Loucy (cell line): ENCODE results near the gene PARD3B.

Experiments used
- CTCF ChIP-seq: fragments of 200-600 bp; sonication (generic); conservative IDR thresholded peaks from 2 replicates; pipeline ENCODE4 v1.5.1; 2014; ENCODE audit warnings: mild to moderate bottlenecking, antibody characterized with exemption, low read length
- EZH2phosphoT487 ChIP-seq: fragments of 200-600 bp; IDR thresholded peaks from 2 replicates; pipeline ENCODE4 v1.6.1; 2018; ENCODE audit warnings: antibody characterized with exemption, mild to moderate bottlenecking, moderate library complexity, borderline replicate concordance

DNA sequence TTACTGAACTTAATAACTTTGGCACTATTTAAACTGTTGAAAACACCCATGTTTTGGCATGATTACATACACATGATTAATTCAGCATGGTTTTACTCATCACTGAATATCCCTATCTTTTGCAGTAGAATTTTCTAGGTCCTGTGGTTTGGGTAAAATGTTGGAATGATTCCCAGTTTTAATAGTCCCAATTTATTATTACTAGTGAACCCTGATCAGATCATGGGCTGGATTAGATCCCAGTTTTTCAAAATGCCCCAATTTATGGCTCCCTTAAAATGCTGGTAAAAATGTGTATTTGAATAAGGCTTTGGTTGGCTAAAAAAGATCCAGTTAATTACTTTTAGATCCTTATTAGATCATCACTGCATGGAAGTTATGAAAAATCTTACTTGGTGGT, 863.4 kb downstream of the PARD3B start:
- TF ChIP-seq EZH2phosphoT487 = no peak
- no peak for TF ChIP-seq CTCF
